ENCODE data around the gene NUMBL.

GRCh38 chr19:40622773-40623075 lies 67.7 kb downstream of the NUMBL start:
- no peak for TF ChIP-seq CTCF (IDR thresholded peaks at IDR 0.05)
- no peak for TF ChIP-seq POLR2A (IDR thresholded peaks at IDR 0.05)
